ENCODE measurements around the gene BANK1. TPM values are rescaled to one million over a fixed set of nuclear protein-coding genes. Genes with fewer than 3 reads are reported as not detected.

Gene BANK1
- total RNA-seq, 1 experiment from 2014 or later = 0.14 TPM

DNA sequence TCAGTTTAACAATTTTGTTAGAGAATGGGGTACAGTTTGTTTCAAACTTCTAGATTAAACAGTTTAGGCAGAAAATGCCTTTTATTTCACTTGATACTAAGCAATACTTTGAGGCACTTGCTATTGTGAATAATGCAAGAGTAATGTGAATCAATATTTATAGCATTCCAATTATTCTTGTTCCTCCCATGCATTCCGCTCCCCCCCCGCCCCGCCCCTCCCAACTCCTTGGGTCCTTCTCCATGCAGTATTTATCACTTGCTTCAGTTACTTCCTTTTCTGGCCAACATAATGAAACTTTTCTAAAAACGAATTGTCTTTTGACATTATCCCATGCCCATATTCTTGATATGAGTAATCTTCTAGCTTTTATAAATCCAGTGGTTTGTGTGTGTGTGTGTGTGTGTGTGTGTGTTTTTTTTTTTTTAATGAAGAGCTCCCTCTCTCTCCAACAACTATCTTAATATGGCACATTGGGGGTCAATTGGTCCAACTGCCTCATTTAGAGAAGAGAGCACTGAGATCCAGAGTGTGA, 1.6 kb downstream of the BANK1 start:
- no peak for DNase-seq
- H3K9me3 ChIP-seq (replicated peaks) = no peaks in the 10 kb centered on the region
- no peak overlapping the region for H3K4me3 ChIP-seq

DNA sequence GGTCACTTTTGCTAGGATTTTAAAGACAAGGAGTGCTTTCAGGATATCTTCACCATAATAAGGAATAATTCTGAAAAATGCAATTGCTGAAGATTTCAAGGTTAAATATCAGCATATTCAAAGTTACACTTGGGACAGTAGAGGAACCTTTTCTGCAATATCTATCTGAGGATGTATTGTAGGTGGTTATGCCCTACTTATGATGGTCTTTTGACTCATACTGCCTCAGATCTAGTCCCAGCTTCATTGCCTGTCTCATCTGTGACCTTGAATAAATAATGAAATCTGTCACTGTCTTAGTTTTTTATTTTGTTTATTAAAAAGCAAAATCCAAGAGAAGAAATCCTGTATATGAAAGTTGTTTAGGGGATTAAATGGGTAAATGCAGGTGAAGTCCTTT, 2.9 kb downstream of the BANK1 start:
- Histone ChIP-seq H3K27me3 (no peaks in the 10 kb centered on the region), H3K27ac (no peak overlapping the region), H3K9me3 (replicated peaks) (no peaks in the 10 kb centered on the region), H3K36me3 (no peaks in the 10 kb centered on the region), H3K4me3 (no peak overlapping the region), H3K4me1 (no peaks in the 10 kb centered on the region)
- no peak for DNase-seq

More for the DNA sequence above, 1.6 kb downstream of the BANK1 start:
- no peak overlapping the region for H3K27ac ChIP-seq
- no peaks in the 10 kb centered on the region for H3K4me1 ChIP-seq
- H3K36me3 ChIP-seq = no peaks in the 10 kb centered on the region
- no peaks in the 10 kb centered on the region for H3K27me3 ChIP-seq

DNA sequence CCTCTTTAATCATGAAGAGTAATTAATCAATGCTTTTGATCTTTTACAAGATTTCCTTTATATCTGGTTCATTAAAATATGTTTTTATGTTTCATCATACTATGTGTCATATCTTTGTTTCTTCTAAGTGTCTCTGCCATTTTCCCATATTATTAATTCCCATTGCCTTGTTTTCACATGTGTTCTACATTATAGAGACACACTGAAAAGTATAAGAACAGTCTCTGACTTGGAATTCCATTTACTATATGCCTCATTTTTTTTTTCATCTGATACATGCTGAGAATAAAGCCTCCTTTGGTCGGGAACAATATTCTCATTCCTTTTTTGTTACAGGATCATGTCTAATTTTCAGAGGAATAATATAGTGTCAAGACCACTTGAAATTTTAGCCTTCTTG, 4.3 kb downstream of the BANK1 start:
- no peak for DNase-seq
- Histone ChIP-seq H3K9me3 (replicated peaks) (no peaks in the 10 kb centered on the region), H3K27ac (no peak overlapping the region), H3K36me3 (no peaks in the 10 kb centered on the region), H3K27me3 (no peaks in the 10 kb centered on the region), H3K4me1 (no peaks in the 10 kb centered on the region), H3K4me3 (no peak overlapping the region)

DNA sequence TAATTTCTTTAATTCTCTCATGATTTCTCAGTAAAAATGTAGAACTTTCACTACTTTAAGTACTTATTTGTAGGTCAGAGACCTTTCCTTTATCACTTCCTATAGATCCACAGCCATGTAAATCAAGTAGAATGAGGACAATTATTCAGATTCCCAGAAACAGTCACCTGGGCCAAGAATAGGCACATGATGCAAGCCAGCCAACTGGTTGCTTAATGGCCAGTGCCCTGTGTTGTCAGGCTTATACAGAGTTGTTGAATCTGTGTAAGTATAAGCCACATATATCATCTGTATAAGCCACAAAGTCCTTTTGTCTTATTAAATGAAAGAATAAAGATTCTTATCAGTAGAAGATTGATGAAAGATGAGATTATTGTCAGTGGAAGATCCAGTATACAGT, 5.2 kb downstream of the BANK1 start:
- peak in 1 of 2 experiments; percentile 3 for DNase-seq
- Histone ChIP-seq H3K4me1 (no peaks in the 10 kb centered on the region), H3K9me3 (replicated peaks) (no peaks in the 10 kb centered on the region), H3K4me3 (no peak overlapping the region), H3K36me3 (no peaks in the 10 kb centered on the region), H3K27me3 (no peaks in the 10 kb centered on the region), H3K27ac (no peak overlapping the region)

DNA sequence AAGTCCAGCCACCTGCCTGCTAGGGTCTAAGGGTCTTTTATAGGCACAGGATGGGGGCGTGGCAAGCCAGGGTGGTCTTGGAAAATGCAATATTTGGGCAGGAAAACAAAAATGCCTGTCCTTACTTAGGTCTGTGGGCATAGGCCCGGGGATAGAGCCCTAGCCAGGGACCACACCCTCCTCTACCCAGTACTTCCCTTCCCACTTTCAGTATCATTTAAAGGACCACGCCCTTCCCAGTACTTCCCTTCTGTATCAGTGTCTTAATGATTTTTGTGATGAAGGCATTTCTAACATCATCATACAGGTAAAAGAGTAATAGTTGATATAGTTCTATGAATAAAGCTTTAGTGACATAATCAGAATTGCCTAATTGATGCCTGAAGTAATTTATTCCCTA, 11.4 kb downstream of the BANK1 start:
- no peaks in the 10 kb centered on the region; the same call in 1 of the 2 replicates for H3K27me3 ChIP-seq
- H3K4me3 ChIP-seq = no peak overlapping the region
- H3K9me3 ChIP-seq (replicated peaks) = no peaks in the 10 kb centered on the region
- H3K27ac ChIP-seq = no peak overlapping the region
- no peaks in the 10 kb centered on the region for H3K4me1 ChIP-seq
- no peak for DNase-seq
- no peaks in the 10 kb centered on the region for H3K36me3 ChIP-seq

DNA sequence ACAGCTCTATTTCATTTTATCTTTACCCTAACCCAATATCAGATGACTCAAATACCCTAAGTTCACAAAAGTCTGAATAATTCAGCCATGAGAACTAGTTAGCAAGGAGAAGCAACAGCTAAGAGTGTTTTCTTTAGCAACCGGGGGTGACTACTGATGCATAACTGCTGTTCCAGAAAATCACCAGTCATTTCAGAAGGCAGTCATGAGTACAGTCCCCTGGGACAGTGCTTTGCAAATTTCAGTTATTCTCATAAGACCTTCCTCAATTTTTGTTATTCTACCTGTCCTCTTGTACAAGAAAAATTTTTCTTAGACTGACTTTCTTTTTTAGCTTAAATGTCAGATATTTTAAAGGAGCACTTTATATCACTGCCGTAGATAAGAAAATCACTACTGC, 16.4 kb downstream of the BANK1 start:
- no peaks in the 10 kb centered on the region for H3K9me3 ChIP-seq (replicated peaks)
- H3K4me3 ChIP-seq = no peak overlapping the region
- H3K4me1 ChIP-seq = no peaks in the 10 kb centered on the region
- H3K36me3 ChIP-seq = no peaks in the 10 kb centered on the region
- peak in 1 of 2 experiments; percentile 7 for DNase-seq
- H3K27ac ChIP-seq = no peak overlapping the region
- H3K27me3 ChIP-seq = no peaks in the 10 kb centered on the region; the same call in 1 of the 2 replicates

DNA sequence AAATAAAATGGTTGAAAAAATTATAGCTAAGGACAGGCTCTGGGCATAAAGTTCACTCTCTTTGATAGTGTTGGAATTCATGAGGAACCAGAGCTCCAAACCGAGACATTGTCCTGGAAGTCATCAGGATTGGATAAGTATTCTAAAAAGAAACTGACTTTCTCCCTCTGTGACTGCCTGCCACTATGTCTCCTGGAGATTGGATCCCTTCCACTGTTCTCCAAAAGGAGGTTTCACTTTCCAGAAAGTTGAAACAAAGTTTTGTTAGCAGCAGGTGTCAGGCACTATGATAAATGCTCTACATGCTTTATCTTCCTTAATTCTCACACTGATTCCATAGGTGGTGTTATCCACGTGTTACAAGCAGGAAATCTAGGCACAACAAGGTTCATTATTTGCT, 16.8 kb downstream of the BANK1 start:
- Histone ChIP-seq H3K27me3 (no peaks in the 10 kb centered on the region; the same call in 1 of the 2 replicates), H3K27ac (no peak overlapping the region), H3K36me3 (no peaks in the 10 kb centered on the region), H3K4me3 (no peak overlapping the region), H3K9me3 (replicated peaks) (no peaks in the 10 kb centered on the region), H3K4me1 (no peaks in the 10 kb centered on the region)
- no peak for DNase-seq

DNA sequence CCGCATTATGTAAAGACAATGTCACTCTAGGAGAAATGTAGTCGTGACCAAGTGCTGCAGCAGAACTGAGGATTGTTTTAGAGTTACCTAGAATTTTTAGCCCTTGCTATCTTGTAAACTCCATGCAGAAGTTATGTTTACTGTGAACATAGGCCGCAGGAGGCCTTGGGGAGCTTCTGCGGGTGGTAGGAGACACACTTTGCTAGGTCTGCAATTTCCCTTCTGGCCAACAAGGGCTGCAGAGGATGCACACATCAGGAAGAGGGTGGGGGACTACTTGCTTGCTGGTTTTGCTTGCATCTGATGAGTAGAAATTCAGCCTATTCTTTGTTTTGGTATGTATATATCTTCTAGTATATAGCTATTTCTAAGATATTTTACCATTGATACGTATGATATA, 23.1 kb downstream of the BANK1 start:
- Histone ChIP-seq H3K27me3 (no peaks in the 10 kb centered on the region), H3K4me1 (peaks cover 4% of the 10 kb centered on the region; the same call in 1 of the 2 replicates), H3K27ac (no peak overlapping the region), H3K36me3 (no peaks in the 10 kb centered on the region), H3K9me3 (replicated peaks) (no peaks in the 10 kb centered on the region), H3K4me3 (no peak overlapping the region)
- DNase-seq = no peak

DNA sequence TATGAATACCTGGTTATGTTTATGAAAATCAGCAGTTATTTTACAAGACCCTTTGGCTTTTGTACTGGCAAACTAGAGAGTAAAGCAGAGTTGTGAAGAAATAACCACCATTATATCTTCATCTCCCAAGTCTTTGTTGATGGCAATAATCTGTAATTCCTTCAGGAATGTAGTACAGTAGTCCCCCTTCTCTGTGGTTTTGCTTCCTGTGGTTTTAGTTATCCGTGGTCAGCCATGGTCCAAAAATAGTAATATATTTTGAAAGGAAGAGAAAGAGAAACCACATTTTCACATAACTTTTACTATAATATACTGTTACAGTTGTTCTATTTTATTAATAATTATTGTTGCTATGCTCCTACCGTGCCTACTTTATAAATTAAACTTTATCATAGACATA, 27.8 kb downstream of the BANK1 start:
- Histone ChIP-seq H3K36me3 (no peaks in the 10 kb centered on the region), H3K4me3 (no peak overlapping the region), H3K4me1 (peaks cover 4% of the 10 kb centered on the region; the same call in 1 of the 2 replicates), H3K27me3 (no peaks in the 10 kb centered on the region), H3K27ac (no peak overlapping the region), H3K9me3 (replicated peaks) (no peaks in the 10 kb centered on the region)
- peak; percentile 6 to 41 for DNase-seq

DNA sequence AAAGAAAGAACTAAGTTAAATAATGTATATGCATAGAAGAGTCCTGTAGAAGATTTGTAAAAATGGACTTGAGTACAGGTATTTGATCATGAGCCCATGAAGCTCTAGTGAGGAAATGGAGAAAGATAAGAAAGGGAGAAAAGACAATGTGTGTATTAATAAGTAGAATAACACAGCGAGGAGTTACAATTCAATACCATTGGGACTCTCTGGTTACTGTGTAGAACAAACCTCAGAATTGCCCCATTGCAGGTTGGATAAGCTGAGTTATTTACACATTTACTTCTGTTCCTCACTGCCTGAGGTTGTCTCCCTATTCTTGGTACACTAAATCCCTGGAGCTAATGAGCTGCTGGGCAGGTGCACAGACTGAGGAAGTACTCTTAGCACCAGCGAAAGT, 33.3 kb downstream of the BANK1 start:
- Histone ChIP-seq H3K27me3 (no peaks in the 10 kb centered on the region), H3K9me3 (replicated peaks) (no peaks in the 10 kb centered on the region), H3K4me3 (no peak overlapping the region), H3K27ac (no peak overlapping the region), H3K36me3 (no peaks in the 10 kb centered on the region), H3K4me1 (no peaks in the 10 kb centered on the region; the same call in 1 of the 2 replicates)
- DNase-seq = no peak

DNA sequence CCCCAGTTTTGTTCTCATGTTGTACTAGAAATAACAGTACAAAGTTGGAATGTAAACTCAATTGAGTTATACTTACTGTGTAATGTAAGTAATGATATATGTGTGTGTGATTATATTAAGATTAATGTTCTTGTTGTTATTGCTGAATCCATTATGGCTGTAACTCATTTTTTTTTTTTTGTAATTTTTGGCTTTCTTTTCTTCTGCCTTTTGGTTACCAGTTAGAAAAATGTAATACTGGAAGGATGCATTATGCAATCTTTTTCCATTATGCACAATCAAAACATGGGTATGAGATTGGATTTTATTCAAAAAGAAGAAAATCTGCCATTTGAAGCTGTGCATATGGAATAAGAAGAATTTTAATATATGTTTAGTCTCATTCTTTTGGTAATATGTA, 34.0 kb downstream of the BANK1 start:
- no peak overlapping the region for H3K4me3 ChIP-seq
- no peaks in the 10 kb centered on the region for H3K9me3 ChIP-seq (replicated peaks)
- no peak for DNase-seq

DNA sequence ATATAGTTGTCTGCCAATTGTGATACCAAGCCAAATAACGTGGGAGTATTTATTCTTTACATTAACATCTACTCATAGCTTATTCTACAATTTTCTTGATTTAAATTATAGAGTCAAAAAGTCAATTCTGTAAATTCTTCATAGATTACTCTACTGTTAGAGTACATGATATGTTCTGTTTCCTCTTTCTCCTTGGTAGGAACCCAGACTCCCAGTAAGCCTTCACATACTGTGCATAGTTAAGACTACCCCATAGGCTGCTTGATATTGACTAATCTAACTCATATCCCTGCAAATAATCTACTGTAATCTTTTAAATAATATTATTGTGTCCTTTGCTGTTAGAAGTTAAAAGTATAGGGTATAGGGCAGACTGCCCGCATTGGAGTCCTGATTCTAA, 35.4 kb downstream of the BANK1 start:
- H3K27ac ChIP-seq = no peak overlapping the region
- no peaks in the 10 kb centered on the region for H3K36me3 ChIP-seq
- no peaks in the 10 kb centered on the region for H3K9me3 ChIP-seq (replicated peaks)
- H3K27me3 ChIP-seq = no peaks in the 10 kb centered on the region
- H3K4me3 ChIP-seq = no peak overlapping the region
- no peaks in the 10 kb centered on the region; the same call in 1 of the 2 replicates for H3K4me1 ChIP-seq
- no peak for DNase-seq

More for the DNA sequence above, 34.0 kb downstream of the BANK1 start:
- Histone ChIP-seq H3K27ac (no peak overlapping the region), H3K4me1 (no peaks in the 10 kb centered on the region; the same call in 1 of the 2 replicates), H3K27me3 (no peaks in the 10 kb centered on the region), H3K36me3 (no peaks in the 10 kb centered on the region)

DNA sequence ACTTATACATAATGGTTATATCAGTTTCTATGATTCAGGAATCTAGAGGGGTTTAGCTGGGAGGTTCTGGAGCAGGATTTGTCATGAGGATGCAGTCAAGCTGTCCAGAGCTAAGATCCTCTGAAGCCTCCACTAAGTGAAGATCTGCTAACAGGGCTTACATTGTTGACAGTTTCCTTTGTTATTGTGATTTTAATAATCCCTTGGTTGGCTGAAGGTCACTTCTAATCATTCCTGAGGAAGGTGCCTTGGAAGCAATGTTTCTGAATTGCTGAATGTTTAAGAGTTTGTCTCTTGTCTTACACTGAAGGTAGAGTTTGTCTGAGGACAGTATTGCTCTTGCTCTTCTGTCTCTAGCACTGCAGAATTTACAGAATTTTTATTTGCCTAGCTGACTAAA, 41.3 kb downstream of the BANK1 start:
- DNase-seq = no peak
- no peaks in the 10 kb centered on the region for H3K4me1 ChIP-seq
- H3K4me3 ChIP-seq = no peak overlapping the region
- no peaks in the 10 kb centered on the region for H3K27me3 ChIP-seq
- no peaks in the 10 kb centered on the region for H3K36me3 ChIP-seq
- H3K9me3 ChIP-seq (replicated peaks) = no peaks in the 10 kb centered on the region
- H3K27ac ChIP-seq = no peak overlapping the region

DNA sequence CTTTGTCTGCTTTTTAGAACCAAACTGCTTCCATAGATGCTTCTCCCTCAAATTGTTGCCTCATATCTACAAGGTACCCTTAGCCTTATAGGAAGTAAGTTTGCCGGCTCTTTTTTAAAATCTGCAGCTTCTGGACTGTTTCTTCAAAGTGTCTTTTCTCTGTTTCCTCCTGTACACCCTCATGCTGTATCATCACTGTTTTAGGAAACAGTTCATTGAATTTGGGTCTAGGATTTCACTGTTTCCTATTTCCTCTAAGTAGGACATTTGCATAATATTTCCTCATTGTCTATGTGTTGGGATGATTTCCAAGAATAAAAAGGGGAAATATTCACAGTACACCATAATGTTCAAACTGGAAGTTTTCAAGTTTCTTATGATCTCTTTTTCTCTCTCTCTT, 43.0 kb downstream of the BANK1 start:
- Histone ChIP-seq H3K27me3 (no peaks in the 10 kb centered on the region), H3K9me3 (replicated peaks) (no peaks in the 10 kb centered on the region), H3K4me1 (no peaks in the 10 kb centered on the region), H3K36me3 (no peaks in the 10 kb centered on the region), H3K4me3 (no peak overlapping the region), H3K27ac (no peak overlapping the region)
- no peak for DNase-seq

DNA sequence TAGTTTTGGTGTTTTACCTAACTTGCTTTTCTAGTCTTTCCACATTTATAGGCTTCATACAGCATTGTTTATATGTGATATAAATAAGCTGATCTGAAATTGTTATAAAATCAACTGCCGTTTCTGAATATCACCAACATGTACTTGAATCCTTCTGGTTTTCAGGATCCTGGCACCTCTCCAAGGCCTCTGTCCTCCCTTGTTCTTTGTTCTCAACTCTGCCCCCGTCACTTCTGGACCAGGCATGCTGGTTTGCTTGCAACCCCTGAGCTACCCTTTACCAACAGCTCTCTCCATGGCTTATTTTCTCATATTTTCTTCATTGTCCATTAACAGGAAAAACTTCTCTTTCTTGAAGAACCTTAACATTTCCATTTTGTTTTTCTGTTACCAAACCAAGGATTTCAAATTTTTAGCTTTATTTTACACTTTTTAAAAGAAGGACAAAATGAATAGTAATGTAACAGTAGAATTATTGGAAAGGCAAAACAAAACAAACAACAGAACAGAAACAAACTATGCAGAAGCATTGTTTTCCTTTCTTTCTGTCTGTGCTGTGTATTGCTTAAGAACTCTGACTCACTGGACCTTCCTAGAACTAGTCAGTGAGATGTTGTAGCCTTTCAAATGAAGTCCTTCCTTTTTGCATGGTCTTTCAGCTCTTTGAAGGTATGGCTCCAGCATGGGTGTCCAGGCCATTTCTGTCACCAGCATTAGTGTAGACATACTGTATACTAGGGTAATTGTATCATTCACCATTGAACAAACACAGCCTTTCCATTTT, 44.8 kb downstream of the BANK1 start:
- peak; percentile 72 to 82 for DNase-seq
- no peaks in the 10 kb centered on the region for H3K27me3 ChIP-seq
- no peaks in the 10 kb centered on the region for H3K4me1 ChIP-seq

DNA sequence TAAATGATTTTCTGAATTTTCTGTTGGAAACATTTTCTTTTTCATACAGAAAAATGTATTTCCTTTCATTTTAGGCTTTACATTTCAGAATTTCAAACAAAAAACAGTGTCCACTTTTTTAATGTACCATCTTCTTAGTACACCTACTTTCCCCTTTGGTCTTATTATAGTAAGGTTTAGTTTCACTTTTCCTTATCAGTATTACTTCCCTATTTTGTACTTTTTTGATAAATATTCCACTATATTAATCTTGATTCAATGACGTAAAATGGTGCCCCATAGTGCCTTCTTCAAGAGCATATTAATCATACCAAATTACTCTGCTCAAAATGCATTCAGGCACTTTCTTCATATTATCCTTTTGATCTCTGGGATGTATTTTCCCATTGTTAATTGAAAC, 52.5 kb downstream of the BANK1 start:
- Histone ChIP-seq H3K27ac (no peak overlapping the region), H3K9me3 (replicated peaks) (no peaks in the 10 kb centered on the region), H3K4me1 (no peaks in the 10 kb centered on the region), H3K36me3 (no peaks in the 10 kb centered on the region), H3K27me3 (no peaks in the 10 kb centered on the region), H3K4me3 (no peak overlapping the region)
- no peak for DNase-seq

More for the DNA sequence above, 44.8 kb downstream of the BANK1 start:
- Histone ChIP-seq H3K36me3 (no peaks in the 10 kb centered on the region), H3K4me3 (no peak overlapping the region), H3K9me3 (replicated peaks) (no peaks in the 10 kb centered on the region), H3K27ac (no peak overlapping the region)
